Upper lobe of left lung (tissue), 6 donors: Measurements from ENCODE around the gene PLCB1. TPM values are rescaled to one million over a fixed set of nuclear protein-coding genes. Genes with fewer than 3 reads are reported as not detected.

Source experiments
- ATAC-seq, 2 donors: fragments of 200-7000 bp; cut with Tn5 transposase; one replicate each; pipeline ENCODE4 v1.9.1; 2022; ENCODE audit warnings: mild to moderate bottlenecking in 2 of 2, moderate library complexity in 2 of 2; ENCODE audit not compliant: low FRiP score in 2 of 2
- DNase-seq, 2 donors: peaks; one replicate each; pipeline ENCODE4 v3.0.0-alpha.2; 2019 to 2020
- H3K27ac ChIP-seq, 4 donors: fragments of 200-600 bp; sonication (generic); one replicate each; pipeline ENCODE4 v1.5.1; 2016 to 2019
- H3K27me3 ChIP-seq, 4 donors: fragments of 200-600 bp; sonication (generic); one replicate each; pipeline ENCODE4 v1.5.1; 2017 to 2019
- H3K36me3 ChIP-seq, 4 donors: fragments of 200-600 bp; sonication (generic); one replicate each; pipeline ENCODE4 v1.5.1; 2016 to 2019
- H3K4me1 ChIP-seq, 4 donors: fragments of 200-600 bp; sonication (generic); one replicate each; pipeline ENCODE4 v1.5.1; 2018 to 2019
- H3K4me3 ChIP-seq, 4 donors: fragments of 200-600 bp; sonication (generic); one replicate each; pipeline ENCODE4 v1.5.1; 2017 to 2019; ENCODE audit warnings: mild to moderate bottlenecking in 2 of 4, moderate library complexity in 1 of 4
- H3K9me3 ChIP-seq, 4 donors: fragments of 200-600 bp; sonication (generic); one replicate each; pipeline ENCODE4 v1.5.1; 2018 to 2019
- EP300 ChIP-seq, 4 donors: sonication (generic); formaldehyde crosslinking; IDR thresholded peaks; one replicate each; pipeline ENCODE4 v1.5.1; 2017; ENCODE audit warnings: antibody characterized with exemption in 4 of 4, control low read depth in 2 of 4
- POLR2A ChIP-seq, 4 donors: fragments of 450-650 bp; IDR thresholded peaks; one replicate each; pipeline ENCODE4 v1.5.1; 2016 to 2017; ENCODE audit warnings: antibody characterized with exemption in 4 of 4, mild to moderate bottlenecking in 2 of 4
- POLR2AphosphoS5 ChIP-seq, 2 donors: sonication (generic); formaldehyde crosslinking; IDR thresholded peaks; one replicate each; pipeline ENCODE4 v1.5.1; 2017; ENCODE audit warnings: antibody characterized with exemption in 2 of 2
- WGBS, 2 donors: methylation state at CpG; one replicate each; pipeline ENCODE4 v1.1.5; 2017 to 2018; 5-methylcytosine and 5-hydroxymethylcytosine counted together
- total RNA-seq, 6 donors: library from RNA; depleted of rRNA in 4 of 6; stranded (reverse); fragments of >200 nt in 4 of 6; gene quantifications; one replicate each; pipeline versions ENCODE4 v1.1.0 to v1.2.1, GENCODE V29; 2016 to 2021
- TF ChIP-seq, protein P1 (sequence below), 6 experiments: fragments of 450-650 bp in 4 of 6; fragments of 200-600 bp in 2 of 6; sonication (generic) in 2 of 6; IDR thresholded peaks; one replicate each; pipeline ENCODE4 v1.5.1; 2016 to 2019; ENCODE audit warnings: antibody characterized with exemption in 6 of 6
- donor health status: DM: no; HTN: no; CAD: no; lungs with moderate emphysema.
- donor health status: DM: no; HTN: yes; CAD: no; lungs with severe emphysema.

PLCB1 gene
- total RNA-seq, 6 donors from 2014 or later = 4.8 to 26.2 (median 10.7) TPM

- Histone ChIP-seq H3K36me3 (no peaks in the 10 kb centered on the region), H3K4me1 (no peaks in the 10 kb centered on the region), H3K4me3 (no peak overlapping the region), H3K9me3 (no peaks in the 10 kb centered on the region), H3K27me3 (no peaks in the 10 kb centered on the region), H3K27ac (no peak overlapping the region)
- ATAC-seq = no peak
- DNase-seq = no peak
- 77 to 94% methylated on average over 1 of the region's 1 CpG for WGBS, 2 donors
- TF ChIP-seq EP300 (IDR thresholded peaks at IDR 0.05) (no peak), POLR2A (IDR thresholded peaks at IDR 0.05) (no peak), POLR2AphosphoS5 (IDR thresholded peaks at IDR 0.05) (no peak)
- TF ChIP-seq, protein P1, sequence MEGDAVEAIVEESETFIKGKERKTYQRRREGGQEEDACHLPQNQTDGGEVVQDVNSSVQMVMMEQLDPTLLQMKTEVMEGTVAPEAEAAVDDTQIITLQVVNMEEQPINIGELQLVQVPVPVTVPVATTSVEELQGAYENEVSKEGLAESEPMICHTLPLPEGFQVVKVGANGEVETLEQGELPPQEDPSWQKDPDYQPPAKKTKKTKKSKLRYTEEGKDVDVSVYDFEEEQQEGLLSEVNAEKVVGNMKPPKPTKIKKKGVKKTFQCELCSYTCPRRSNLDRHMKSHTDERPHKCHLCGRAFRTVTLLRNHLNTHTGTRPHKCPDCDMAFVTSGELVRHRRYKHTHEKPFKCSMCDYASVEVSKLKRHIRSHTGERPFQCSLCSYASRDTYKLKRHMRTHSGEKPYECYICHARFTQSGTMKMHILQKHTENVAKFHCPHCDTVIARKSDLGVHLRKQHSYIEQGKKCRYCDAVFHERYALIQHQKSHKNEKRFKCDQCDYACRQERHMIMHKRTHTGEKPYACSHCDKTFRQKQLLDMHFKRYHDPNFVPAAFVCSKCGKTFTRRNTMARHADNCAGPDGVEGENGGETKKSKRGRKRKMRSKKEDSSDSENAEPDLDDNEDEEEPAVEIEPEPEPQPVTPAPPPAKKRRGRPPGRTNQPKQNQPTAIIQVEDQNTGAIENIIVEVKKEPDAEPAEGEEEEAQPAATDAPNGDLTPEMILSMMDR (IDR thresholded peaks at IDR 0.05) = no peak
Measured at GRCh38 chr20:8205996-8206395, 73.9 kb downstream of the PLCB1 start.

GRCh38 chr20:8208226-8208625 is 76.2 kb downstream of the PLCB1 start:
- Histone ChIP-seq H3K27ac (no peak overlapping the region), H3K27me3 (no peaks in the 10 kb centered on the region), H3K36me3 (no peaks in the 10 kb centered on the region), H3K9me3 (no peaks in the 10 kb centered on the region), H3K4me3 (no peak overlapping the region), H3K4me1 (peaks cover 0 to 1% (median 0%) of the 10 kb centered on the region in 4 donors)
- no peak for TF ChIP-seq POLR2AphosphoS5 (IDR thresholded peaks at IDR 0.05)
- TF ChIP-seq, protein P1 (IDR thresholded peaks at IDR 0.05) = no peak
- TF ChIP-seq EP300 (IDR thresholded peaks at IDR 0.05) = no peak
- no peak for TF ChIP-seq POLR2A (IDR thresholded peaks at IDR 0.05)
- DNase-seq (no peak), ATAC-seq (no peak)
- WGBS, 2 donors = 86 to 91% methylated on average over 1 of the region's 1 CpG

DNA sequence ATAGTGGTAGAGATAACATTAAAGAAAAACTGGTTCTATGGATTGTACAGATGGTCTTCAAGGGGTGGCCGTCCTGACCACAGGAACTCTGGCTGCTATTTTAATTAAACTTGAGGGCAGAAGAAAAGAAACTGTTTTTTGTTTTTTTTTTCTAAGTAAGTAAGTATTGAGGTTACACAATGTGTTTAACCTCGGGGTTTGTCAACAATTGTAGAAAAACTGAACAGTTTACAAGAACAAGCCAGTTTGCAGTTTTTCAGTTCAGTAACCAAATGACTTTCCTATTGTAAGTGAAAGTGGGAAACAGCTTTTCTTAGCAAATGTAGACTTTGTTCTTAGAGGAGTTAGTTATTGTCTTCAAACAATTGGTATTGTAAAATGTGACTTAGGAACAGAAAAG is 77.0 kb downstream of the PLCB1 start:
- DNase-seq (no peak), ATAC-seq (no peak)
- TF ChIP-seq EP300 (IDR thresholded peaks at IDR 0.05) (no peak), POLR2AphosphoS5 (IDR thresholded peaks at IDR 0.05) (no peak), POLR2A (IDR thresholded peaks at IDR 0.05) (no peak)
- TF ChIP-seq, protein P1 (IDR thresholded peaks at IDR 0.05) = no peak
- H3K4me3 ChIP-seq = no peak overlapping the region
- 24 to 35% methylated on average over 2 of the region's 2 CpGs for whole genome bisulfite sequencing, 2 donors
- H3K27ac ChIP-seq = no peak overlapping the region
- no peaks in the 10 kb centered on the region for H3K27me3 ChIP-seq
- H3K36me3 ChIP-seq = no peaks in the 10 kb centered on the region
- H3K9me3 ChIP-seq = no peaks in the 10 kb centered on the region
- peaks cover 0 to 8% (median 0%) of the 10 kb centered on the region in 4 donors for H3K4me1 ChIP-seq

DNA sequence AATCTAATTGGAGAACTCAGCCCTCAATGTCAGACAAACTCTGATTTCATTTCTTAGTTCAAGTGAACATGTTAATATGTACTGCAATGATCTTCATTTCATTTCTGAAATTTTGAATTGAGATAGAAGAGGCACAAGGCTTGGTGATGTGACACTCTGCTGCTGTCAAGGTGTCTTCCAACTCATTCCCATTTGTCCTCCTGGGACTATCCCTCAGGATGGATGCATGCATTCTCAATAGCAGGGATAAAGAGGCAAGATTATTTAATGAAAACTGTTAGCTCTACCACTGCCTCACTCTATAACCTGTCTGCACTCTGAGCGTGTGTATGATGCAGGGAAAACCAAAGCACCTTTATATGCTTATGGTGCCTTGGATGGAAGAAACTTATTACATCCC is 78.7 kb downstream of the PLCB1 start:
- ATAC-seq (no peak), DNase-seq (no peak)
- Histone ChIP-seq H3K27me3 (no peaks in the 10 kb centered on the region), H3K36me3 (no peaks in the 10 kb centered on the region), H3K4me1 (peaks cover 0 to 8% (median 0%) of the 10 kb centered on the region in 4 donors), H3K9me3 (no peaks in the 10 kb centered on the region), H3K4me3 (no peak overlapping the region), H3K27ac (no peak overlapping the region)
- 88 to 91% methylated on average over 1 of the region's 1 CpG for WGBS, 2 donors
- TF ChIP-seq POLR2AphosphoS5 (IDR thresholded peaks at IDR 0.05) (no peak), POLR2A (IDR thresholded peaks at IDR 0.05) (no peak), EP300 (IDR thresholded peaks at IDR 0.05) (no peak)
- TF ChIP-seq, protein P1 (IDR thresholded peaks at IDR 0.05) = no peak

DNA sequence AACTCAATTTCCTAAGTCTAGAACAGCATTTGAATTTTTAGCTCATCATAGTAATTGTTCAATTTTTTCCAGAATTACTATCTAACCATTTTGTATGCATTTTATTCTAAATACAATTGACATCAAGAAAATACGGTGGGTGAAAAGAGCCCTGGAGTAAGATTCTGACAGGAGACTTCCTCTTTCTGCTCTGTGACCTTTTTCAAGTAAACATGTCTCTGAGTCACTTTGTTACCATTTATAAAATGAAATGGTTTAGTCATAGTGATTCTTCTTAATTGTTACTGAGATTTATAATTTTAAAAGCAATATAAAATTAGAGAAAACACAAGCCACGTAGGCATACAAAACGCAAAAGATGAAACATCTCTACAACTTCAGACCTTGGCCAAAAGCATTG is 80.2 kb downstream of the PLCB1 start:
- ATAC-seq (no peak), DNase-seq (no peak)
- peaks cover 0 to 8% (median 0%) of the 10 kb centered on the region in 4 donors for H3K4me1 ChIP-seq
- no peak for TF ChIP-seq POLR2AphosphoS5 (IDR thresholded peaks at IDR 0.05)
- TF ChIP-seq, protein P1 (IDR thresholded peaks at IDR 0.05) = no peak
- no peak for TF ChIP-seq EP300 (IDR thresholded peaks at IDR 0.05)
- TF ChIP-seq POLR2A (IDR thresholded peaks at IDR 0.05) = no peak
- no peak overlapping the region for H3K27ac ChIP-seq
- no peak overlapping the region for H3K4me3 ChIP-seq
- H3K9me3 ChIP-seq = no peaks in the 10 kb centered on the region
- 68 to 78% methylated on average over 3 of the region's 3 CpGs for WGBS, 2 donors
- no peaks in the 10 kb centered on the region for H3K36me3 ChIP-seq
- H3K27me3 ChIP-seq = no peaks in the 10 kb centered on the region
